PC-3 (cell line): ENCODE data around the gene FAM117B.

Experiments
- CTCF ChIP-seq: fragments of 300-600 bp; sonication (generic); conservative IDR thresholded peaks from 2 replicates; pipeline ENCODE4 v1.5.1; 2017; ENCODE audit warnings: antibody characterized with exemption, low read depth, mild to moderate bottlenecking, low read length
- EZH2 ChIP-seq: fragments of 300-600 bp; sonication (generic); IDR thresholded peaks from one replicate; pipeline ENCODE4 v1.6.1; 2017; ENCODE audit warnings: antibody characterized with exemption, mild to moderate bottlenecking, low read length; ENCODE audit not compliant: unreplicated experiment
- EZH2phosphoT487 ChIP-seq: fragments of 300-600 bp; sonication (generic); IDR thresholded peaks from 2 replicates; pipeline ENCODE4 v1.6.1; 2018; ENCODE audit warnings: mild to moderate bottlenecking, antibody characterized with exemption, low read length, borderline replicate concordance

DNA sequence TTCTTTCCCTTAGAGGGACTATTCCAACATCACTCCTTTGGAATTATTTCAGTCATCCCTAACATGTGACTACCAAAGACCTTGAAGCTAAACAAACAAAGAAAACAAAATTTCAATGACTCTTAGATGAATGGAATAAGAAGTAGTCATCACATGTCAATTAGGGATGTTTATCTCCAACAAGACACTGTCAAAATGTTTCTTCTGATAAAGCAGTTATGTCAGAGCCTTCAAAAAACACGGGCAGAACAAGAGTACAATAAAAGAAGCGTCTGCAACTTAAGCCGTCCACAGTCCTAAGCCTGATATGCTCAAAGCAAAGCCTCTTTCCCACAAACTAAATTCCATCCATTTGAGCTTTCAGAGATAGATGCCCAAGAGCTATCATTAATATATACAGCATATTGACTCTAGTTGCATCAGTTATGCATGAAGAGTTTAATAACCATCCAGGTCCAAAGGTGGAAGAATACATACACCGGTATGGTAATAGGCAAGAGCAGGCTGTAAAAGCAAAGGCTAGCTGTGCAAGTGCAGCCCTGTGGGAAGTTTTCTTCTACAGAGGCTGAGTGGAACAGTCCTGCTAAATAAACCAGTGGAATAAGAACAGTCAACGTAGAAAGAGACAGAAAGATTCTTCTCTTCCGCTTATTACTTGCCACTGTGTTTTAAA is 138.7 kb downstream of the FAM117B start:
- TF ChIP-seq CTCF (no peak), EZH2phosphoT487 (no peak), EZH2 (no peak)
